Thyroid gland (tissue), 4 donors: ENCODE measurements around the gene OR10A4.

Experiments used
- CTCF ChIP-seq, 6 experiments: fragments of 200-600 bp in 3 of 6; fragments of 450-650 bp in 3 of 6; sonication (generic) in 3 of 6; IDR thresholded peaks; one replicate each; pipeline ENCODE4 v1.5.1; 2016 to 2019; ENCODE audit warnings: antibody characterized with exemption in 6 of 6, mild to moderate bottlenecking in 2 of 6, inconsistent platforms in 1 of 6, moderate library complexity in 1 of 6
- POLR2A ChIP-seq, 2 donors: fragments of 450-650 bp; IDR thresholded peaks; one replicate each; pipeline ENCODE4 v1.6.1; 2017; ENCODE audit warnings: antibody characterized with exemption in 2 of 2, mild to moderate bottlenecking in 2 of 2, moderate library complexity in 1 of 2

- TF ChIP-seq CTCF (IDR thresholded peaks at IDR 0.05) (no peak), POLR2A (IDR thresholded peaks at IDR 0.05) (no peak)
Observed at GRCh38 chr11:6841694-6842093, 34.7 kb upstream of the OR10A4 start.
